Stimulated activated CD4-positive, alpha-beta T cell treated with anti-CD3 and anti-CD28 coated beads, TNF-alpha, amount 100 ng/mL, for 1 hour (primary cell): Measurements from ENCODE around the gene PMEPA1.

Experiments
- DNase-seq, 3 donors: peaks; one replicate each; pipeline ENCODE4 v3.0.0-alpha.2; 2020; ENCODE audit warnings: low read depth in 3 of 3, low spot score in 1 of 3

PMEPA1 gene

GRCh38 chr20:57679113-57679512 lies 30.7 kb downstream of the PMEPA1 start:
- DNase-seq: no peak

DNA sequence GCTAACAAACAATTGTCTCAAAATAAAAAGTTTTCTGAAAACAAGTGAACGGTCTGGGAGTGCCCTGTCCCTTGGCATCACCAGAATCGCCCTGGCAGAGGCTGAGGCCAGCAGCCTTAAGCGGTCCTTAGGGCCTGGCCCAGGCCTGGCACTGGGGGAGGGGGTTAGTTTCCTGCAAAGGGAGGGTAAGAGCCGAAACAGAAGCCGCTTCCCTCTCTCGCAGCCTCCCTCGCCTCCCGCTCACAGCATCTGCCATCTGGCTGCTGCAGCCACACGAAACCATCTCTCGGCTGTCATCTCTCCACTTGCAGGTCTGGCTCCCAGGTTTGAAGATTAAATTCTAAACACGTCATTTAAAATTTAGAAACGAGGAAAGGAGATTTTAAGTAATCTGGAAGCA lies 31.5 kb downstream of the PMEPA1 start:
- no peak for DNase-seq

DNA sequence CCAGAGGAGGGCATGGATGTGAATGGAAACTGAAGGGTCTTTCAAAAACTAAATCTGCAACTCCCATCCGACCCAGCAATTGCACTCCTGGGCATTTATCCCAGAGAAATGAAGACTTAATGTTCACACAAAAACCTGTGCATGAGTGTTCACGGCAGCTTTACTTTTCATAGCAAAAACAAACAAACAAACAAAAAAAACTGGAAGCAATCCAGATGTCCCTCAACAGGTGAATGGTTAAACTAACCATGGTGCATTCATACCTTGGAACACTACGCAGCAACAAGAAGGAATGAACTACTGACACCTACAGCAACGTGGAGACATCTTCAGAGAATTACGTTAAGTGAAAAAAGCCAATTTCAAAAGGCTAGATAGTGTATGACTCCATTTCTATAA lies 32.2 kb downstream of the PMEPA1 start:
- no peak for DNase-seq

GRCh38 chr20:57676589-57677583 lies 32.9 kb downstream of the PMEPA1 start:
- DNase-seq: no peak

DNA sequence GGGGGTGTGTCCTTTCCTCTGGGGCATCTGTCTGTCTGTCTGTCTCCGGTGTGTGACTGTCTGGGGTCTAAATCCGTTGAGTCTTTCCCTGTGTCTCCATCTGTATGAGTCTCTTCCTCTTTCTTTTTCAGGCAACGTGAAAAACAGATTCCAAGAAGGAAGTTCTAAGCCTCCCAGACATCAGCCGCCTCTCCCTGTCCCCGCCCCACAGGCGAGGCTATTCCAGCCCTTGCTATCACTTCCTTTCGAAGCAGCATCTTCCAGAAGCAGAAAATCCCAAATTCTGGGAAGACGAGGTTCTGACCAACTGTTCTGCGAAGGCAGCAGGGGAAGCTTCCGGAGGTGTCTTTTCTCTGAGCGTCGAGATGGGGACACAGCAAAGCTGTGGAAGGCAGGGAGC lies 34.0 kb downstream of the PMEPA1 start:
- DNase-seq: no peak

- DNase-seq: no peak
Measured at GRCh38 chr20:57672953-57673575, 36.8 kb downstream of the PMEPA1 start.

DNA sequence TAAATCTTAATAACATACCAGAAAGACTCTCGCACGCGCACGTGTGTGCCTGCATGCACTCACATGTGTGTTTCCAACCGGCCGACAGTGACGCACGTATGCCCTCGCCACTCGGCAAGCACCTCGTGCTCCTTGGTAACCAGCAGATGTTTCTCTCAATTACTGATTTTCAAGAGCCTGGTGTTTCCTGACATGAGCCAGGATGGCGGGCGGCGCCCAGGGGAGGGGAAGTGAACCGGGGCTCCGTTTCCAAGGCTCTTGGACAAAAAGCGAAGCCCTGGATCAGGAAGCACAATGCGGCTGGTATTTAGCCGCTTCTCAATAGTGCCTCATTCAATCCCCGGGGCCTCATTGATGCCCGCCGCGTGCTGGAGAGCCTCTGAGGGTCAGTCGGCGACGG lies 37.7 kb downstream of the PMEPA1 start:
- DNase-seq: no peak

DNA sequence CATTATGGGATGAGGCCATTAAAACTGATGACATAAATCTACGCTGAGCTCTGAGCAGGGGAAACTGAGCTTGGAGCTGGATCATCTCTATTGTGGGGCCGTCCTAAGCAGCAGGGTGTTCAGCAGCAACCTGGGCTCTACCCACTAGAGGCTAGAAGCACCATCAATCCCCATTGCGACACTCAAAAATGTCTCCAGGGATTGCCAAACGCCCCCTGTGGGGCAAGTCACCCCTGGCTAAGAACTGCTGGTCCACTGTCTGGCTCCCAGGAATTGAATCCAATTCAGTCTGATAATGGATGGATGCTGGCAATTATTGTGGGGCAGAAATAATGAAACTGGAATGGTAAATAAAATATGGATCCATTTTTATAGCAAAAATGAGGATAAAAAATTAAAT lies 38.2 kb downstream of the PMEPA1 start:
- DNase-seq: no peak

DNA sequence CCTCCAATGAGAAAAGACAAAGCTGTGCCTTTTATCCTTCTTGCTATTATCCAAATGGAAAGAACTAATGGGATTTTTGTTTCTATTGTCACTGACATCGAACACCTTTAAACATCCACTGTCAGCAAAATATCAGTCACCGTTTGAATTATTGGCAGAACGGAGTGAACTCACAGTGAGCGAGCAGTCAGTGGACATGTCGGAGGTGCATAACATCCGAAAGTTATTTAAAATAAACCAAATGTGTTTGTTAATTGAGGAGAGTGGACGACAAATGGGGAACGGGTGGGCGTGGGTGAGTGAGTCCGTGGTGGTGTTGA lies 38.8 kb downstream of the PMEPA1 start:
- no peak for DNase-seq

- DNase-seq: no peak
Measured at GRCh38 chr20:57670288-57671071, 39.3 kb downstream of the PMEPA1 start.

DNA sequence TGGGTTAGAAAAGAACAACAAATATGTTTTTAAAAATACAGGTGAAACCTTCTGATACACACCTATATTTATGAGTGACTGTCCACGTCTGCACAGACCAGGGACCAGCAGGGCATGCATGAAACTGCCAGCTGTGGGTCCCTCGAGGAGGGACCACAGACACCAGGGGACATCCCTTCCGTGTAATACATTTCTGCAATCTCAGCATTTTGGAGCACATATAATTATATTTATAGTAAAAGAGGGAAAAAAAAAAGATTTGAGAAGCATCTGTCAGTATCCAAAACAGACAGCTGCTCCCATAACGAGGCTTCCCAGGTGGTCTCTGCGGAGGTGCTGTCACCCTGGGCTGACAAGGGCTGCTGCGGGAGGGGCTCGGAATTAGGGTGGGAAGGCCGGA lies 40.2 kb downstream of the PMEPA1 start:
- DNase-seq: no peak

DNA sequence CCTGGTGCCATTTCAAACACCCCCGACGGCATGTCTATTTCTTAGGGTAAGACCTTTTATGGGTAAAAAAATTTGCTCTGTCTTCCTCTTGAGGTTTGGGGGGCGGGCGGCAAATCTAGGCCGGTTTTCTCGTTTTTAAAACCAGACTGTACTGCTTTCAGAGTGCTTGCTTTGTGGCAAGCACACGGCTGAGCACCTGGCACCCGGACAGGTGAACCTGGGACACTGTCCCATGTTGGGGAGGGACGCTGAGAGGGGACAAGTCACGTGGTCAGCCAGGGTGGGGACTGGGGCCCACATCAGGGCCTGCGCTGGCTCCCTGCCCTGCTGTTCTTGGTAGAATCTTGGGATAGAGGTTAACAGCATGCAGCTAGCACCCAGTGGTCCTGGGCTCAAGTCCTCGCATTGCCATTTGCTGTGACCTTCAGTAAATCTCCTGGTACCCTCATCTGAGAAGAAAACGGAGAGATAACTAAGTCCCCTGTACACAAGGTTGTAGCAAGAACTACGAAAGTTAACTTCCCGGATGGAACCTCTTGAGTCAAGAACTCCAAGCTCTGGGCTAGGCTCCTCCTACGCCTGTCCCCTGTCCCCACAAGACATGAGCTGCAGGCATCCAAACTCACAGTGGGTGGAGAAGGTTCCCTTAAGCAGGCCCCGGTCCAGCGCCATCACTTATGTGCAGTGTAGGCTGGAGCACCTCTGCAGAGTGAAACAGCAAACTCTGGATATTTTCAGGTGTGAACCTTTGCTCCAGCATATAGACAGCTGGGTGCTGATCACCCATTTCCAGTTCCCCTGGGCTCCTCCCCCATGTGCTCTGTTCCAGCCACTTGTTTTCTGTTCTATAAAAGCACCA lies 41.7 kb downstream of the PMEPA1 start:
- no peak for DNase-seq

- no peak for DNase-seq
Measured at GRCh38 chr20:57667388-57667787, 42.4 kb downstream of the PMEPA1 start.

DNA sequence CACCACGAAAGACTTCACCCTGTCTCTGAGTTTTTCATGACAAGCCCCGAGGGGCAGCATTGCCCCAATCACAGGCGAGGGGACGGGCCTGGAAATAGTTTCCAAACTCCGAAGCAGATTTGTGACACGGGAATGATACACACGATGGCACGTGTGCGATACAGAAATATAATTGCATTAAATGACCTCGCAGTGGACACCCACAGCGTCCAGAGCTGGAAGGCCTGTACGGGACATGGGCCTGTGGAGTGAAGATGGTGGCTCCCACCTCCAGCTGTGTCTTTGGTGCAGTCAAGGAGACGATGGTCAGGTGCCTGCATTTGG lies 43.0 kb downstream of the PMEPA1 start:
- no peak for DNase-seq

DNA sequence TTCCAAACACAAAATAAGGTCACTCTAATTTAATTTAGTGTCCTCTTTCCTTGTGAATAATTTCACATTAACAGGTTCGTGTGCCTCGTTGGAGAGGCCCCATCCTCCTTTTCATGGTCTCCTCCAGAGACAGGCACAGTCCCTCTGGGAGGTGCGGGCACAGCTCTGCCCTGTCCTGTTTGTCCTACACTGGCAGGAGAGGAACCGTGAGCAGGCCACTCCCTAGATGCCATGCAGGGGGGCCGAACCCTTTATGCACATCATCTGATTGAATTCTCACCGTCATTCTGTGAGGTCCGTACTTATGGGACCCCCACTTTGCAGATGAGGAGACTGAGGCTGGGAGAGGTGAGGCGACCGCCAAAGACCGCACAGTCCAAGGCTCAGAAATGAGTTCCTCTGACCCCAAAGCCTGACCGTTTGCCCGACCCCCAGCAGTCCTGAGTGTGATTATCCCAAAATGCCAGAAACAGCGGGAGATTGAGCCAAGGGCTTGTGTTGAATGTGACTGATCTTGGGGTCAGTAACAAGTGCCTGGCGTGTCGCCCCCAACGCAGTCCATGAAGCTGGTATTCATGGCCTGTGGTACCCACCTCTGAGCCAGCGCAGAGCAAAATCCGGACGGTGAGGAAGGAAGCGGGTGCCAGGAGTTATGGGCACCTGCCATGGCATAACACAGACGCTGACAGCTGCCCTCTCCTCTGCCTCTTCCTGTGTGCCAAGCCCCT lies 43.5 kb downstream of the PMEPA1 start:
- DNase-seq: no peak

DNA sequence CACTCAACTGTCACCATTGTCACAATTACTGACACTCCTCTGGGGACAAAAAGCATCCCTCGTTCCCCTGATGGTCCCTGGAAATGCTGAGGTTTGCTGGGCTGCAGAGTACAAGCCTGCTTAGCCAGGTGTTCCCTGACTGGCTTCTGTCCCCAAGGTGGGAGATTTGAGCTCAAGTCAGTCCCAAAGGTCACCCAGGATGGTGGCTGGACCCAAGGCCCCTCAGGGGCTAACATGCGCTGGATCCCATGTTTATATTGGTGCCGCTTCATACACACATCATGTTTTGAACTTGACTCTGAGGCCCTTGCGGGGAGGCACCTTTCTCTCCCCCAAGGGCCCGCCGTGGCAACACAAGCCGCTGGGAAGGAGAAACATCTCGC lies 44.2 kb downstream of the PMEPA1 start:
- DNase-seq: no peak

- no peak for DNase-seq
Measured at GRCh38 chr20:57664924-57665588, 44.8 kb downstream of the PMEPA1 start.

GRCh38 chr20:57664476-57664875 lies 45.3 kb downstream of the PMEPA1 start:
- DNase-seq: no peak

DNA sequence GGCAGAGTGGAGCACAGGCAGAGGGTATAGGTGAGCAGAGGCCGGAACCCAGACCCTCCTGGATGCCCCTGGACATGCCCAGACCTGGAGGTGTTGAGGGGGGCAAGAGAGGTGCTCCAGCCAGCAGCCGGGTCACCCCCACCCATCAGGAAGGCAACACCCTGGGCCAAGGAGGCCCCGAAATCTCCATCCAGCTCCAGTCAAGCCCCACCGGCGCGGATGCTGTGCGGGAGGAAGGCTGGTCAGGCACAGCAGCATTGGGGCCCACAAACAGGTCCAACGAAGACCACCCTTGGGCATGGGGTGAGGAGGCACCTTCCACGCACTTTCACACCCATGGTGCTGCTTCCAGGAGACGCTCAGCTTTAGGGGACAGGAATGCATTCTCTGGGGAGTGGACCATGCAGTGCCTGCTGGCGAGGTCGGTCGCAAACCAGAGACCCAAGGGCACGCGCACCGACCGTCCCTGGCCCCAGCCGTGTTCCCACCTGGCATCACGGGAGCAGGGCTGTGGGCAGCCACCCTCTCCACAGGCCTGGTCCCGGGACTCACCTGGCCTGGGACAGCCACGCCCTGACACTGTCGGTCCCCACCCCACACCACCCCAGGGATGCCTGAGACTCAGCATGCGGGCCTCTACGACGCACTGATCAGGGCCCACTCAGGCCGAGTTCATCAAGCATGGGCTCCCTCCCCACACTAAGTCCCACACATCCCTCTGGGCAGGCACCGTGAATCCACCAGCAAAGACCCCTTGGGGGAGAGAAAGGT lies 45.9 kb downstream of the PMEPA1 start:
- no peak for DNase-seq
